Endothelial cell of umbilical vein (primary cell): ENCODE data around the gene TPH2.

Experiments used
- EZH2 ChIP-seq: IDR thresholded peaks from 2 replicates; pipeline ENCODE4 v1.6.1; 2012; ENCODE audit warnings: borderline replicate concordance, low read depth, mild to moderate bottlenecking, moderate library complexity, low read length, inconsistent platforms; ENCODE audit not compliant: severe bottlenecking
- FOS ChIP-seq: IDR thresholded peaks from 2 replicates; pipeline ENCODE4 v1.6.1; 2011; ENCODE audit warnings: mild to moderate bottlenecking, low read length, moderate library complexity, borderline replicate concordance; ENCODE audit not compliant: insufficient read depth
- GATA2 ChIP-seq: IDR thresholded peaks from 2 replicates; pipeline ENCODE4 v1.7.0; 2011; ENCODE audit warnings: low read depth, mild to moderate bottlenecking, moderate library complexity, mixed read lengths, low read length; ENCODE audit not compliant: insufficient read length, insufficient read depth
- JUN ChIP-seq: IDR thresholded peaks from 2 replicates; pipeline ENCODE4 v1.6.1; 2011; ENCODE audit warnings: borderline replicate concordance, low read depth; ENCODE audit not compliant: insufficient read length, insufficient read depth
- MYC ChIP-seq: IDR thresholded peaks from one replicate; pipeline ENCODE4 v1.6.1; 2011; ENCODE audit warnings: mild to moderate bottlenecking, low read depth, low read length
- POLR2A ChIP-seq: IDR thresholded peaks from 2 replicates; pipeline ENCODE4 v1.6.1; 2012; ENCODE audit warnings: low read depth, mild to moderate bottlenecking, control low read depth, low read length
- POLR2AphosphoS5 ChIP-seq: IDR thresholded peaks from 2 replicates; pipeline ENCODE4 v1.6.1; 2012; ENCODE audit warnings: low read depth, mild to moderate bottlenecking, control low read depth, low read length, moderate library complexity; ENCODE audit not compliant: insufficient read depth
- TF ChIP-seq, protein P1 (sequence below), 2 donors: IDR thresholded peaks; 1 replicate in 1 of 2; 2 replicates in 1 of 2; pipeline ENCODE4 v1.5.1; 2011; ENCODE audit warnings: low read length in 2 of 2, mild to moderate bottlenecking in 2 of 2, moderate library complexity in 2 of 2, control low read depth in 1 of 2, inconsistent platforms in 1 of 2, low read depth in 1 of 2; ENCODE audit not compliant: insufficient read depth in 1 of 2; ENCODE audit errors: extremely low read depth in 1 of 2
- TF ChIP-seq, protein P2 (sequence below): IDR thresholded peaks from 2 replicates; pipeline ENCODE4 v1.6.1; 2011; ENCODE audit not compliant: insufficient read depth, insufficient read length

DNA sequence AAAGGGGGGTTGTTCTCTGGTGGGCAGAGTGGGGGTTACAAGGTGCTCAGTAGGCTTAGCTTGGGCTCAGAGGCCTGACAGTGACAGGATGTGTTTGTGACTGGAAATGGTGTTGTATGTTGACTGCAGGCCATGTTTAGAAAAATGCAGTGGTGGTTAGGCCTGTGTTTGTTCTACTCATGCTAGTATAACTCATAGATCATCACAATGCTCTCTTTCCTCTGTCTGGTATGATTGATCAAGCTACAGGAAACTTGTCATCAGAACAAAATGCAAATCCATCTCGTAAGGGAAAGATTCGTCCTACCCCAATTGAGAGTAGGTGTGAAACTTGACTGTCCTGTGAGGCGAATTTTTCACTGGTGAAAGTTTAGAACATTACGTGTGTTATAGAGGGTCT is 11.8 kb downstream of the TPH2 start:
- TF ChIP-seq, protein P1, sequence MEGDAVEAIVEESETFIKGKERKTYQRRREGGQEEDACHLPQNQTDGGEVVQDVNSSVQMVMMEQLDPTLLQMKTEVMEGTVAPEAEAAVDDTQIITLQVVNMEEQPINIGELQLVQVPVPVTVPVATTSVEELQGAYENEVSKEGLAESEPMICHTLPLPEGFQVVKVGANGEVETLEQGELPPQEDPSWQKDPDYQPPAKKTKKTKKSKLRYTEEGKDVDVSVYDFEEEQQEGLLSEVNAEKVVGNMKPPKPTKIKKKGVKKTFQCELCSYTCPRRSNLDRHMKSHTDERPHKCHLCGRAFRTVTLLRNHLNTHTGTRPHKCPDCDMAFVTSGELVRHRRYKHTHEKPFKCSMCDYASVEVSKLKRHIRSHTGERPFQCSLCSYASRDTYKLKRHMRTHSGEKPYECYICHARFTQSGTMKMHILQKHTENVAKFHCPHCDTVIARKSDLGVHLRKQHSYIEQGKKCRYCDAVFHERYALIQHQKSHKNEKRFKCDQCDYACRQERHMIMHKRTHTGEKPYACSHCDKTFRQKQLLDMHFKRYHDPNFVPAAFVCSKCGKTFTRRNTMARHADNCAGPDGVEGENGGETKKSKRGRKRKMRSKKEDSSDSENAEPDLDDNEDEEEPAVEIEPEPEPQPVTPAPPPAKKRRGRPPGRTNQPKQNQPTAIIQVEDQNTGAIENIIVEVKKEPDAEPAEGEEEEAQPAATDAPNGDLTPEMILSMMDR (IDR thresholded peaks at IDR 0.05; ENCODE audit: extremely low read depth in 1 of 2, insufficient read depth in 1 of 2, low read depth in 1 of 2, low read length in 2 of 2): no peak
- no peak for TF ChIP-seq POLR2AphosphoS5
- TF ChIP-seq, protein P2, sequence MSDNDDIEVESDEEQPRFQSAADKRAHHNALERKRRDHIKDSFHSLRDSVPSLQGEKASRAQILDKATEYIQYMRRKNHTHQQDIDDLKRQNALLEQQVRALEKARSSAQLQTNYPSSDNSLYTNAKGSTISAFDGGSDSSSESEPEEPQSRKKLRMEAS: no peak
- no peak for TF ChIP-seq MYC
- TF ChIP-seq POLR2A: no peak
- no peak for TF ChIP-seq EZH2
- no peak for TF ChIP-seq FOS
- no peak for TF ChIP-seq JUN
- no peak for TF ChIP-seq GATA2
